ENCODE data around the gene HMOX1.

- TF ChIP-seq, protein P1, sequence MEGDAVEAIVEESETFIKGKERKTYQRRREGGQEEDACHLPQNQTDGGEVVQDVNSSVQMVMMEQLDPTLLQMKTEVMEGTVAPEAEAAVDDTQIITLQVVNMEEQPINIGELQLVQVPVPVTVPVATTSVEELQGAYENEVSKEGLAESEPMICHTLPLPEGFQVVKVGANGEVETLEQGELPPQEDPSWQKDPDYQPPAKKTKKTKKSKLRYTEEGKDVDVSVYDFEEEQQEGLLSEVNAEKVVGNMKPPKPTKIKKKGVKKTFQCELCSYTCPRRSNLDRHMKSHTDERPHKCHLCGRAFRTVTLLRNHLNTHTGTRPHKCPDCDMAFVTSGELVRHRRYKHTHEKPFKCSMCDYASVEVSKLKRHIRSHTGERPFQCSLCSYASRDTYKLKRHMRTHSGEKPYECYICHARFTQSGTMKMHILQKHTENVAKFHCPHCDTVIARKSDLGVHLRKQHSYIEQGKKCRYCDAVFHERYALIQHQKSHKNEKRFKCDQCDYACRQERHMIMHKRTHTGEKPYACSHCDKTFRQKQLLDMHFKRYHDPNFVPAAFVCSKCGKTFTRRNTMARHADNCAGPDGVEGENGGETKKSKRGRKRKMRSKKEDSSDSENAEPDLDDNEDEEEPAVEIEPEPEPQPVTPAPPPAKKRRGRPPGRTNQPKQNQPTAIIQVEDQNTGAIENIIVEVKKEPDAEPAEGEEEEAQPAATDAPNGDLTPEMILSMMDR (IDR thresholded peaks at IDR 0.05; ENCODE audit: insufficient read depth, low read length, poor library complexity, severe bottlenecking): no peak
- no peak for TF ChIP-seq EZH2phosphoT487 (conservative IDR thresholded peaks at IDR 0.05; ENCODE audit: low read length)
Observed at GRCh38 chr22:35349704-35350538, 31.0 kb upstream of the HMOX1 start.
